Stimulated activated CD8-positive, alpha-beta memory T cell treated with anti-CD3 and anti-CD28 coated beads, Interleukin-4, amount 100 ng/mL, for 4 hours (primary cell): ENCODE measurements around the gene OR11L1.

Experiments
- DNase-seq, 2 donors: peaks; one replicate each; pipeline ENCODE4 v3.0.0-alpha.2; 2020; ENCODE audit warnings: low read depth in 2 of 2, low spot score in 1 of 2

The OR11L1 gene

DNA sequence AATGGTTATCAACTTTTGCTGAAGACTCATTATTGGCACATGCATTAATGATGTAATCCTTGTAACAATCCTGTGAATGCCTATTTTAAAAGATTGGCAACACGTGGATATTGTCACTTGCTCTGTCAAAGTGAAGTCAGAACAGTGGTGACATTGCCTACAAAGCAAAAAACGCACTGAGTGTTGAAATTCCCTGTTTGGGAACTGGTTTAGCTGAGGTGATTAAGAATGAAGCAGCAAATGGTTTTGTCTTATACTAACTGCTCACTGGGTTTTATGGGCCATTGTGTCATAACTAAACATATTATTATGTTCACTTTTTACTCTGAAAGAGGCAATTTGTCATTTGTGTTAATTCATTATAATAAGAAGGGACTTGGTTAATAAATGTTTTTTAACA lies 29.1 kb downstream of the OR11L1 start:
- DNase-seq = no peak

DNA sequence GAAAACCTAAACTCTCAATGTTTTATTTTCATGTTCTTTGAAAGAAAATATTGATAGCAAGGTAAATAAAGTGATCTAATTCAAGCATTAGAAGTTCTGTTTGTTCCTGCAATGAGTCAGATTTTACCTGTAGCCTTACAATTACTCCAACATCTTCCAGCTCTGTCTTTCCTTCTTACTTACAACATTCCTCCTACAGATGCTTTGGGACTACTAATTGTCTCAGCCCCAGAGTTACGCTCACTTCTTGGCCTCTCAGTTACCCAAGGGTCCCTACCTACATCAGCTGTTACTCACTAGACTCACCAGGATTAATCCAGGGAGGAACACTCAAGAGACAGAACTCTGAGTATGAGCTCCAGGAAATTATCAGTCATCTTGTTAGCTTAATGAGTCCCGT lies 44.2 kb downstream of the OR11L1 start:
- DNase-seq = no peak
